Ovary (tissue), 9 donors: ENCODE results near the gene RAB7A. TPM values are rescaled to one million over a fixed set of nuclear protein-coding genes. Genes with fewer than 3 reads are reported as not detected.

Source experiments
- DNase-seq, 5 donors: peaks; one replicate each; pipeline ENCODE4 v3.0.0-alpha.2; 2019 to 2020
- H3K27ac ChIP-seq, 2 donors: fragments of 200-600 bp; one replicate each; pipeline versions ENCODE4 v1.5.1 to v1.8.0; 2019 to 2022
- H3K27me3 ChIP-seq: fragments of 200-600 bp; one replicate; pipeline ENCODE4 v1.8.0; 2022
- H3K36me3 ChIP-seq: fragments of 200-600 bp; sonication (generic); one replicate; pipeline ENCODE4 v1.5.1; 2019
- H3K4me1 ChIP-seq: one replicate; pipeline ENCODE4 v1.8.1; 2013; ENCODE audit warnings: mild to moderate bottlenecking, moderate library complexity; ENCODE audit not compliant: insufficient read depth
- H3K4me3 ChIP-seq: fragments of 200-600 bp; sonication (generic); one replicate; pipeline ENCODE4 v1.5.1; 2017
- H3K9me3 ChIP-seq, 2 donors: fragments of 200-600 bp in 1 of 2; sonication (generic) in 1 of 2; one replicate each; pipeline versions ENCODE4 v1.5.1 to v1.8.1; 2013 to 2019; ENCODE audit warnings: mild to moderate bottlenecking in 1 of 2, moderate library complexity in 1 of 2
- CTCF ChIP-seq, 3 donors: fragments of 450-650 bp in 2 of 3; fragments of 200-600 bp in 1 of 3; IDR thresholded peaks; one replicate each; pipeline versions ENCODE4 v1.5.1 to v1.8.0; 2016 to 2022; ENCODE audit warnings: antibody characterized with exemption in 3 of 3, mild to moderate bottlenecking in 1 of 3
- EP300 ChIP-seq: sonication (generic); formaldehyde crosslinking; IDR thresholded peaks from one replicate; pipeline ENCODE4 v1.6.1; 2017; ENCODE audit warnings: antibody characterized with exemption
- POLR2A ChIP-seq: fragments of 450-650 bp; IDR thresholded peaks from one replicate; pipeline ENCODE4 v1.6.1; 2017; ENCODE audit warnings: antibody characterized with exemption, mild to moderate bottlenecking, moderate library complexity
- WGBS, 3 donors: extraction: QIAGEN DNeasy Blood & Tissue Kit in 1 of 3; methylation state at CpG; one replicate each; pipeline versions ENCODE4 v1.1.5 to v1.1.7; 2013 to 2017; 5-methylcytosine and 5-hydroxymethylcytosine counted together
- intact Hi-C, 4 donors: fragments of 100-400 bp; cut with DNase I; formaldehyde crosslinking; loops; one replicate each; pipeline versions ENCODE4 v1.11.0 to v1.15.1; 2022 to 2023
- polyA plus RNA-seq, 2 donors: library from polyadenylated mRNA; stranded (reverse); fragments of 200-250 nt in 1 of 2; fragments of 350-450 nt in 1 of 2; fragmentation: Illumina TruSeq in 1 of 2; extraction: RNeasy Lipid Tissue Mini Kit (QIAGEN cat#74804) in 1 of 2; gene quantifications; one replicate each; pipeline ENCODE4 v1.2.3, GENCODE V29; 2013 to 2014
- total RNA-seq, 7 donors: library from RNA; depleted of rRNA in 2 of 7; stranded (reverse); fragments of >200 nt in 2 of 7; fragmentation: NEBNext Ultra II Directional in 3 of 7; extraction: Animal tissue kit (Norgen Biotek cat#: 25700) in 3 of 7; gene quantifications; one replicate each; pipeline versions ENCODE4 v1.1.0 to v1.2.4, GENCODE V29; 2016 to 2023
- donor health status: DM: no; HTN: no; CAD: no; lungs with moderate emphysema.
- donor health status: DM: no; HTN: no; CAD: no.
- donor health status: Bipolar disorder and iron deficiency.
- donor health status: DM: yes; HTN: yes; CAD: no.
- donor health status: DM: no; HTN: no; CAD: no.
- donor health status: DM: yes; HTN: yes; CAD: no.

RAB7A gene
- total and polyA plus RNA-seq, 9 donors = 70.1 to 320 (median 213) TPM

DNA sequence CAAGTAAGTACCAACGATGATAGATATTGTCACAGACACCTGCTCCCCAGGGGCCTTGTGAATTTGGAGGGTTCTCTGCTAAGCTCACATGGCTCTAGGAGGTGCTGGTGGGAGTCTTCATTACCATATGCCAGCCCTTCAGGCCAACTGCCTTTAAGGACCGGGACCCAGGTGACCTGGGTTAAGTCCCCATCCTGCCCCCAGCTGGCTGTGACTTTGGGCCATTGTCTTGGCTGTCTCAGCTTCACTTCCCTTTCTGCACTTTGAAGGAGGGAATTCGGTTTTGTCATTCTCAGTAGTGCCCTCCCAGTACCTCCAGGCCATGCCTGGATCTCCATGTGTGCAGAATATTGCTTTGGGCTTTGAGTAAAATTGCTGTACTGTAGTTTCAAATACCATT, 80.6 kb downstream of the RAB7A start:
- H3K4me3 ChIP-seq = no peak overlapping the region
- peaks cover 4% of the 10 kb centered on the region for H3K4me1 ChIP-seq
- WGBS, 3 donors = 69 to 84% (median 76%) methylated on average over 3 of the region's 3 CpGs
- no peak for TF ChIP-seq EP300
- no peak for TF ChIP-seq POLR2A
- no peak overlapping the region for H3K27ac ChIP-seq
- H3K36me3 ChIP-seq = no peaks in the 10 kb centered on the region
- H3K9me3 ChIP-seq = no peaks in the 10 kb centered on the region
- DNase-seq = no peak
- intact Hi-C loops = no loop called here
- no peaks in the 10 kb centered on the region for H3K27me3 ChIP-seq

DNA sequence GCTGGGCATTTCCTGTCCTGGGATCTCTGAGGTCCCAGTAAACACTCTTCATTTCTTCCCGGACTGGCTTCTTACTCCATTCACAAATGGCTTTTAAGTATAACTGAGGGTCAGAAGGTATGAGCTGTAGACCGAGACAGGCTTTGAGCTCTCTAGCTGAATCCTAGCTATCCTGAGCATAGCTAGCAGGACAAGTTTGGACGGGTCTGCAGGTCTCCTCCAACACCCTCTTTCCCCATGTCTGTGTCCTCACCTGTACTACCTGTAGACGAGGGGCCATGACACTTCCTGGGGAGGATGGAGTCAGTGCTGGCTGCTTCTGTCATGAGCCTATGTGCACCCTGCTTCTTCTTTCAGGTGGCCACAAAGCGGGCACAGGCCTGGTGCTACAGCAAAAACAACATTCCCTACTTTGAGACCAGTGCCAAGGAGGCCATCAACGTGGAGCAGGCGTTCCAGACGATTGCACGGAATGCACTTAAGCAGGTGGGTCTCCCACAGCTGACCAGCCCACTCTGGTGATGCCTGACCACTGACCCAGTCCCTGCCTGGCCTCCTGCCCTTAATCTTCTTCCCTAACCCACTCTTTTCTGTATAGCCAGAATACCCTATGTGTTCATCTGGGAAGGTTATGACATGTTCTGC, 81.3 kb downstream of the RAB7A start:
- Histone ChIP-seq H3K27ac (no peak overlapping the region), H3K36me3 (no peaks in the 10 kb centered on the region)

DNA sequence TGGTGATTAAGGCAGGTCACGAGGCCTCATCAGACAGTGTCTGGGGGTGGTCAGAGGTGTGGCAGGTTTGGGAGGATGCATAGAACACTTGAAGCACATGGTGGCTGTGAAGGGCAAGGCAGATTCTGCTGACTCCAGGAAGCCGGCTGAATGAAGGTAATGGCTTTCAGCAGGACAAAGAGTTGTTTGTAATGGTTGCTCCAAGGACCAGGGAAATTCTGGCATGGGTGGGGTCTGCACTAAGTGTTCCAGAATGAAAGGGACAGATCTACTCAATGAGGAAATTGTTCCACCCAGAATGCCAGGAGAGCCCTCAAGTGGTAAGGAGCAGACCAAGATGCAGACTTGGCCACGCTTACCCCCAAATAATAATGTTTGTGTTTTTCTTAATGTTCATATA, 82.7 kb downstream of the RAB7A start:
- WGBS, 3 donors = 87 to 91% (median 88%) methylated on average over 3 of the region's 3 CpGs
- no peak overlapping the region for H3K27ac ChIP-seq

More for the DNA sequence above, 81.3 kb downstream of the RAB7A start:
- WGBS, 3 donors = 85 to 88% (median 86%) methylated on average over 9 of the region's 9 CpGs
- Histone ChIP-seq H3K4me1 (peaks cover 4% of the 10 kb centered on the region), H3K9me3 (no peaks in the 10 kb centered on the region), H3K27me3 (no peaks in the 10 kb centered on the region), H3K4me3 (no peak overlapping the region)
- DNase-seq = no peak
- intact Hi-C loops = no loop called here
- TF ChIP-seq POLR2A (no peak), CTCF (IDR thresholded peaks at IDR 0.05) (no peak), EP300 (no peak)

DNA sequence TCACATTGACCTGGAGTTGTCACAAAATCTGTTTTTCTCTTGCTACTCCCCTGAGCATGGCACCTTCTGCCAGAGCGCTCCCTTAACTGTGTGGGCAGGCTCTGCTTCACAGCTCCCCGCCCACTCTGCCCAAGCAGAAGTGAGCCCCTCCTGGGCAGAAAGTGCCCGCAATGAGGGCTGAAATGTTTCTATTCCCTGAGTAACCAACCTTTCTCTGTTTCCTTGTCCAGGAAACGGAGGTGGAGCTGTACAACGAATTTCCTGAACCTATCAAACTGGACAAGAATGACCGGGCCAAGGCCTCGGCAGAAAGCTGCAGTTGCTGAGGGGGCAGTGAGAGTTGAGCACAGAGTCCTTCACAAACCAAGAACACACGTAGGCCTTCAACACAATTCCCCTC, 87.1 kb downstream of the RAB7A start:
- no peak for DNase-seq
- Histone ChIP-seq H3K36me3 (no peaks in the 10 kb centered on the region), H3K4me1 (no peaks in the 10 kb centered on the region), H3K27me3 (no peaks in the 10 kb centered on the region), H3K27ac (no peak overlapping the region), H3K4me3 (no peak overlapping the region), H3K9me3 (no peaks in the 10 kb centered on the region)
- intact Hi-C loops = no loop called here
- 81 to 82% (median 82%) methylated on average over 8 of the region's 8 CpGs for WGBS, 3 donors
- TF ChIP-seq CTCF (IDR thresholded peaks at IDR 0.05) (no peak), POLR2A (no peak), EP300 (no peak)

More for the DNA sequence above, 82.7 kb downstream of the RAB7A start:
- no peak for TF ChIP-seq POLR2A
- TF ChIP-seq CTCF (IDR thresholded peaks at IDR 0.05) = no peak
- no peak for TF ChIP-seq EP300
- H3K9me3 ChIP-seq = no peaks in the 10 kb centered on the region
- intact Hi-C loops = no loop called here
- no peak overlapping the region for H3K4me3 ChIP-seq
- no peaks in the 10 kb centered on the region for H3K36me3 ChIP-seq
- H3K4me1 ChIP-seq = peaks cover 4% of the 10 kb centered on the region
- no peak for DNase-seq
- H3K27me3 ChIP-seq = no peaks in the 10 kb centered on the region

GRCh38 chr3:128814060-128814459, 88.1 kb downstream of the RAB7A start:
- DNase-seq = no peak
- intact Hi-C loops = no loop called here
- H3K36me3 ChIP-seq = no peaks in the 10 kb centered on the region
- no peaks in the 10 kb centered on the region for H3K9me3 ChIP-seq
- H3K4me1 ChIP-seq = no peaks in the 10 kb centered on the region
- H3K27ac ChIP-seq = no peak overlapping the region
- no peaks in the 10 kb centered on the region for H3K27me3 ChIP-seq
- H3K4me3 ChIP-seq = no peak overlapping the region
- no peak for TF ChIP-seq CTCF (IDR thresholded peaks at IDR 0.05)
- no peak for TF ChIP-seq EP300
- TF ChIP-seq POLR2A = no peak
- WGBS, 3 donors = 83 to 95% (median 93%) methylated on average over 5 of the region's 5 CpGs
